CD14-positive monocyte (primary cell): ENCODE measurements around the gene BRCA2. TPM values are rescaled to one million over a fixed set of nuclear protein-coding genes. Genes with fewer than 3 reads are reported as not detected.
A peak's percentile ranks its signal among the peaks of the same experiment; 100 is the strongest.

Experiments used
- DNase-seq, 3 donors: peaks; one replicate each; pipeline ENCODE4 v3.0.0-alpha.2; 2011 to 2022
- H2AFZ ChIP-seq: 2 replicates; pipeline ENCODE4 v1.6.0; 2012; ENCODE audit warnings: mild to moderate bottlenecking, low read depth, low read length, inconsistent platforms; ENCODE audit not compliant: insufficient read depth, poor library complexity, severe bottlenecking
- H3K27ac ChIP-seq, 2 donors: 1 replicate in 1 of 2; 2 replicates in 1 of 2; pipeline ENCODE4 v1.5.1; 2012 to 2013; ENCODE audit warnings: low read length in 2 of 2, control low read depth in 1 of 2, inconsistent platforms in 1 of 2, low read depth in 1 of 2, mild to moderate bottlenecking in 1 of 2
- H3K27me3 ChIP-seq, 2 donors: one replicate each; pipeline versions ENCODE4 v1.6.0 to v1.6.1; 2011 to 2013; ENCODE audit warnings: low read length in 2 of 2; ENCODE audit not compliant: control insufficient read depth in 2 of 2, insufficient read depth in 2 of 2
- H3K36me3 ChIP-seq, 2 donors: replicated peaks in 1 of 2; 1 replicate in 1 of 2; 2 replicates in 1 of 2; pipeline versions ENCODE4 v1.5.1 to v1.6.1; 2012 to 2013; ENCODE audit warnings: low read length in 2 of 2, control low read depth in 1 of 2, inconsistent platforms in 1 of 2, mild to moderate bottlenecking in 1 of 2; ENCODE audit not compliant: insufficient read depth in 2 of 2, control insufficient read depth in 1 of 2
- H3K4me1 ChIP-seq, 2 donors: 1 replicate in 1 of 2; 2 replicates in 1 of 2; pipeline versions ENCODE4 v1.5.1 to v1.6.1; 2012 to 2013; ENCODE audit warnings: low read length in 2 of 2, control low read depth in 1 of 2, inconsistent platforms in 1 of 2, mild to moderate bottlenecking in 1 of 2, moderate library complexity in 1 of 2; ENCODE audit not compliant: insufficient read depth in 2 of 2, control insufficient read depth in 1 of 2
- H3K4me2 ChIP-seq: replicated peaks from 2 replicates; pipeline ENCODE3; 2012; ENCODE audit warnings: low read length, moderate library complexity, mild to moderate bottlenecking; ENCODE audit not compliant: poor library complexity, severe bottlenecking; ENCODE audit errors: extremely low read depth
- H3K4me3 ChIP-seq, 3 experiments: fragments of 200-600 bp in 1 of 3; sonication (generic) in 1 of 3; replicated peaks in 1 of 3; 1 replicate in 2 of 3; 2 replicates in 1 of 3; pipeline ENCODE4 v1.5.1; 2011 to 2013; ENCODE audit warnings: low read length in 3 of 3, mild to moderate bottlenecking in 3 of 3, control low read depth in 2 of 3, low read depth in 2 of 3, inconsistent platforms in 1 of 3, moderate library complexity in 1 of 3
- H3K79me2 ChIP-seq: 2 replicates; pipeline ENCODE4 v1.6.0; 2012; ENCODE audit warnings: mild to moderate bottlenecking, control low read depth, inconsistent platforms, low read length, moderate library complexity; ENCODE audit not compliant: insufficient read depth
- H3K9ac ChIP-seq: 2 replicates; pipeline ENCODE4 v1.6.0; 2017; ENCODE audit warnings: low read length, mild to moderate bottlenecking; ENCODE audit not compliant: insufficient read depth, poor library complexity, severe bottlenecking
- H3K9me3 ChIP-seq, 2 donors: replicated peaks in 1 of 2; 1 replicate in 1 of 2; 2 replicates in 1 of 2; pipeline versions ENCODE4 v1.5.1 to v1.6.1; 2012 to 2013; ENCODE audit warnings: low read length in 2 of 2, control low read depth in 1 of 2; ENCODE audit not compliant: control insufficient read depth in 1 of 2, insufficient read depth in 1 of 2
- H4K20me1 ChIP-seq: 2 replicates; pipeline ENCODE4 v1.6.0; 2012; ENCODE audit warnings: mild to moderate bottlenecking, low read length, control low read depth, moderate library complexity; ENCODE audit not compliant: insufficient read depth
- H3K27ac Mint-ChIP-seq, 7 donors: one replicate each; pipeline ENCODE4 v1.8.0; 2020; ENCODE audit warnings: mild to moderate bottlenecking in 7 of 7, mixed read lengths in 7 of 7, moderate library complexity in 6 of 7, inconsistent platforms in 2 of 7
- H3K27me3 Mint-ChIP-seq, 3 donors: one replicate each; pipeline ENCODE4 v1.8.0; 2021 to 2022; ENCODE audit warnings: low read depth in 3 of 3, mild to moderate bottlenecking in 3 of 3, mixed read lengths in 3 of 3, moderate library complexity in 3 of 3, inconsistent platforms in 1 of 3
- H3K36me3 Mint-ChIP-seq, 2 donors: one replicate each; pipeline ENCODE4 v1.8.0; 2020; ENCODE audit warnings: mixed read lengths in 2 of 2, inconsistent platforms in 1 of 2, mild to moderate bottlenecking in 1 of 2
- H3K4me1 Mint-ChIP-seq: one replicate; pipeline ENCODE4 v1.8.0; 2020; ENCODE audit warnings: mild to moderate bottlenecking, mixed read lengths
- H3K4me3 Mint-ChIP-seq, 2 donors: one replicate each; pipeline ENCODE4 v1.8.0; 2020; ENCODE audit warnings: mild to moderate bottlenecking in 2 of 2, mixed read lengths in 2 of 2, moderate library complexity in 1 of 2
- H3K9me3 Mint-ChIP-seq, 7 donors: one replicate each; pipeline ENCODE4 v1.8.0; 2020 to 2022; ENCODE audit warnings: mixed read lengths in 7 of 7, mild to moderate bottlenecking in 6 of 7, moderate library complexity in 6 of 7, inconsistent platforms in 2 of 7
- CTCF ChIP-seq: fragments of 200-600 bp; IDR thresholded peaks from one replicate; pipeline ENCODE4 v1.8.0; 2022; ENCODE audit warnings: antibody characterized with exemption, mild to moderate bottlenecking
- WGBS: methylation state at CpG from one replicate; pipeline ENCODE4 v1.1.5; 2013; ENCODE audit warnings: missing lambda C conversion rate; ENCODE audit not compliant: insufficient coverage; 5-methylcytosine and 5-hydroxymethylcytosine counted together
- intact Hi-C, 2 donors: fragments of 100-400 bp; cut with micrococcal nuclease; formaldehyde crosslinking; loops; one replicate each; pipeline versions ENCODE4 v1.15.0 to v1.15.1; 2023
- polyA plus RNA-seq, 3 donors: library from polyadenylated mRNA; depleted of rRNA in 1 of 3; unstranded in 2 of 3; stranded (reverse) in 1 of 3; fragments of 300-500 nt in 2 of 3; fragments of >200 nt in 1 of 3; fragmentation: Illumina TruSeq in 2 of 3; gene quantifications; 1 replicate in 2 of 3; 2 replicates in 1 of 3; pipeline ENCODE4 v1.2.3, GENCODE V29; 2012 to 2021

The BRCA2 gene
- polyA plus RNA-seq, 3 donors, result 0.32 to 0.36 (median 0.36) TPM

- Mint-ChIP-seq H3K4me3 (no peak overlapping the region), H3K9me3 (no peaks in the 10 kb centered on the region), H3K27me3 (no peaks in the 10 kb centered on the region), H3K27ac (peak overlapping the region in 1 of 7 donors; percentile 67), H3K4me1 (no peaks in the 10 kb centered on the region), H3K36me3 (peaks cover 19 to 33% of the 10 kb centered on the region in 2 donors)
- no peaks in the 10 kb centered on the region for H3K9me3 ChIP-seq
- H3K4me2 ChIP-seq, result no peak overlapping the region
- H3K27me3 ChIP-seq, result no peaks in the 10 kb centered on the region
- intact Hi-C loops, result no loop called here
- H3K79me2 ChIP-seq, result no peaks in the 10 kb centered on the region
- no peak for TF ChIP-seq CTCF
- no peak overlapping the region for H3K4me3 ChIP-seq
- H3K36me3 ChIP-seq, result peaks cover 5 to 11% of the 10 kb centered on the region in 2 donors
- no peaks in the 10 kb centered on the region for H3K4me1 ChIP-seq
- no CpG with 5 or more reads among the region's 4 CpGs for WGBS
- H3K9ac ChIP-seq, result no peak overlapping the region
- no peak overlapping the region for H3K27ac ChIP-seq
- no peak overlapping the region for H2AFZ ChIP-seq
- DNase-seq, result no peak
- no peaks in the 10 kb centered on the region for H4K20me1 ChIP-seq
These were observed 74.7 kb downstream of the BRCA2 start for GRCh38 chr13:32390048-32390447.

GRCh38 chr13:32390484-32390883, 75.2 kb downstream of the BRCA2 start:
- DNase-seq, result no peak
- no peak overlapping the region for H3K4me3 ChIP-seq
- H3K27me3 ChIP-seq, result no peaks in the 10 kb centered on the region
- H3K27me3 Mint-ChIP-seq, result no peaks in the 10 kb centered on the region
- no CpG with 5 or more reads among the region's 1 CpG for WGBS
- no peaks in the 10 kb centered on the region for H4K20me1 ChIP-seq
- no peak overlapping the region for H2AFZ ChIP-seq
- H3K4me3 Mint-ChIP-seq, result no peak overlapping the region
- no peaks in the 10 kb centered on the region for H3K9me3 ChIP-seq
- H3K27ac Mint-ChIP-seq, result no peak overlapping the region
- H3K27ac ChIP-seq, result no peak overlapping the region
- intact Hi-C loops, result no loop called here
- peaks cover 17 to 33% of the 10 kb centered on the region in 2 donors for H3K36me3 Mint-ChIP-seq
- no peaks in the 10 kb centered on the region for H3K4me1 Mint-ChIP-seq
- TF ChIP-seq CTCF, result no peak
- H3K4me1 ChIP-seq, result no peaks in the 10 kb centered on the region
- no peak overlapping the region for H3K4me2 ChIP-seq
- no peak overlapping the region for H3K9ac ChIP-seq
- no peaks in the 10 kb centered on the region for H3K9me3 Mint-ChIP-seq
- no peaks in the 10 kb centered on the region for H3K79me2 ChIP-seq
- H3K36me3 ChIP-seq, result peaks cover 5 to 11% of the 10 kb centered on the region in 2 donors
